ACC112 (cell line): ENCODE results near the gene LRRTM3.

Experiments
- H2AFZ ChIP-seq: fragments of 200-600 bp; sonication (generic); one replicate; pipeline ENCODE4 v1.6.0; 2017; ENCODE audit warnings: antibody characterized with exemption, low read length; ENCODE audit not compliant: unreplicated experiment
- H3K27ac ChIP-seq: fragments of 200-600 bp; sonication (generic); 2 replicates; pipeline ENCODE4 v1.5.1; 2014; ENCODE audit warnings: low read depth, mild to moderate bottlenecking, antibody characterized with exemption, low read length, moderate library complexity
- H3K27me3 ChIP-seq: fragments of 200-600 bp; sonication (generic); 2 replicates; pipeline ENCODE4 v1.6.1; 2014; ENCODE audit warnings: mild to moderate bottlenecking, antibody characterized with exemption, low read length, moderate library complexity, mixed read lengths; ENCODE audit not compliant: insufficient read depth
- H3K36me3 ChIP-seq: fragments of 200-600 bp; sonication (generic); 2 replicates; pipeline ENCODE4 v1.6.1; 2016; ENCODE audit warnings: mild to moderate bottlenecking, antibody characterized with exemption, low read length, moderate library complexity, mixed read lengths; ENCODE audit not compliant: insufficient read depth
- H3K4me1 ChIP-seq: fragments of 200-600 bp; sonication (generic); one replicate; pipeline ENCODE4 v1.6.1; 2016; ENCODE audit warnings: low read length, mixed read lengths; ENCODE audit not compliant: insufficient read depth, unreplicated experiment, control insufficient read depth
- H3K4me3 ChIP-seq: fragments of 200-600 bp; sonication (generic); 2 replicates; pipeline ENCODE4 v1.5.1; 2014; ENCODE audit warnings: mild to moderate bottlenecking, low read depth, low read length
- H3K79me2 ChIP-seq: fragments of 200-600 bp; sonication (generic); one replicate; pipeline ENCODE4 v1.6.0; 2016; ENCODE audit warnings: low read length; ENCODE audit not compliant: control insufficient read depth, unreplicated experiment, insufficient read depth

Gene LRRTM3

DNA sequence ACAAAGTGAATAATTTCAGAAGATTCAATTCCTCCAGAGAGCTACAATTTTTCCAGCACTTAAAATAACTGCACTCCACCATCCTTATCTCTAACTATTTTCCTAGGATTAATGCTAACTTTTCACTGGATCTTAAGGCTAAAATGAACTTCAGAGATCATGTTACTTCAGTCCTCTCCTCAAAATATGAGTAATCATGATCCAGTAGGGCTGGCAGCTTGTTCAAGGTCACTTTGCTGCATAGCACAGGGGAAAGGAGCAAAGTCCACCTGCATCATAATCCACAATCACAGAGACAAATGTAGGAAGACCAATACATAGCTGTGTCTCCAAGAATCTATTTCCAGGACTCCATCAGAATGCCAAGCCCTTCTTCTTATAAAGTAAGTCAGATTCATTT, 150.3 kb downstream of the LRRTM3 start:
- Histone ChIP-seq H2AFZ (no peak overlapping the region), H3K36me3 (no peaks in the 10 kb centered on the region), H3K79me2 (no peaks in the 10 kb centered on the region), H3K27ac (no peak overlapping the region), H3K4me1 (no peaks in the 10 kb centered on the region), H3K4me3 (no peak overlapping the region), H3K27me3 (no peaks in the 10 kb centered on the region)

DNA sequence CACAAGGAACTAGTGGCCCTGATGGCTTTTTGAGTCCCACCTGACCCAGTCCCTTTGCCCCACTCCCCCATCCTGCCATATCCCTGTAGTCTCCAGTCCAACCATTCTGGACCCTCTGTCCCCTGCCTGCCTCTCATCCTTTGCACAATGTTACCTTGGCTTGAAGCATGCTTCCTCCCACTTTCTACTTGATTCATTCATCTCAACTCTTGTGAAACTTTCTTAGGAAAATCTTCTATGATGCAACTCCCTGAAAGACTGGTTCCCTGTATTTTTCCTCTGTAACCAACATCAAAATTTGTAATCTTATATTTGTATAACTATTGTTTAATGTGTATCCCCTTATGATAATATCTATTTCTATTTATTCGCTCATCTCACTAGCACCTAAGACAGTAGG, 151.5 kb downstream of the LRRTM3 start:
- no peak overlapping the region for H3K4me3 ChIP-seq
- H3K27ac ChIP-seq: no peak overlapping the region
- no peaks in the 10 kb centered on the region for H3K27me3 ChIP-seq
- no peaks in the 10 kb centered on the region for H3K4me1 ChIP-seq
- H2AFZ ChIP-seq: no peak overlapping the region
- no peaks in the 10 kb centered on the region for H3K79me2 ChIP-seq
- H3K36me3 ChIP-seq: no peaks in the 10 kb centered on the region

DNA sequence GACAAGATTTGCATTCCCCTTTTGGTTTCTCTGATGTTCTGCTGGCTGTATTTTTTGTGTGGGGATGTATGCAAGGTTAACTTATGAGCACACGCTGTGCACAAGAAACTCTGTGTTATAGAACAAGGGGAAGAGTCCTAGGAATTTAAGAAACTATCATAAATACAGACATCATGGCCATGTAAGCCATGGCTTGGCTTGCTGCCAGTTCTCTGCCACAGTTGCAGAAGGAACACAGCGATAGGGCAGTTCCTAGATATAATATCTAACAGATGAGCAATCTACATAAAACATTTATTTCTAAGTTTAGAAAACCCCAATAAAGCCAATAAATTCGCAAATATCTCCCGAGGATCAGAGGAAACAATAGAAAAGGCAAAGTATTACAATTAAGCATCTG, 153.3 kb downstream of the LRRTM3 start:
- H3K4me3 ChIP-seq: no peak overlapping the region
- no peaks in the 10 kb centered on the region for H3K27me3 ChIP-seq
- no peak overlapping the region for H3K27ac ChIP-seq
- H3K36me3 ChIP-seq: no peaks in the 10 kb centered on the region
- no peaks in the 10 kb centered on the region for H3K4me1 ChIP-seq
- H2AFZ ChIP-seq: no peak overlapping the region
- H3K79me2 ChIP-seq: no peaks in the 10 kb centered on the region

DNA sequence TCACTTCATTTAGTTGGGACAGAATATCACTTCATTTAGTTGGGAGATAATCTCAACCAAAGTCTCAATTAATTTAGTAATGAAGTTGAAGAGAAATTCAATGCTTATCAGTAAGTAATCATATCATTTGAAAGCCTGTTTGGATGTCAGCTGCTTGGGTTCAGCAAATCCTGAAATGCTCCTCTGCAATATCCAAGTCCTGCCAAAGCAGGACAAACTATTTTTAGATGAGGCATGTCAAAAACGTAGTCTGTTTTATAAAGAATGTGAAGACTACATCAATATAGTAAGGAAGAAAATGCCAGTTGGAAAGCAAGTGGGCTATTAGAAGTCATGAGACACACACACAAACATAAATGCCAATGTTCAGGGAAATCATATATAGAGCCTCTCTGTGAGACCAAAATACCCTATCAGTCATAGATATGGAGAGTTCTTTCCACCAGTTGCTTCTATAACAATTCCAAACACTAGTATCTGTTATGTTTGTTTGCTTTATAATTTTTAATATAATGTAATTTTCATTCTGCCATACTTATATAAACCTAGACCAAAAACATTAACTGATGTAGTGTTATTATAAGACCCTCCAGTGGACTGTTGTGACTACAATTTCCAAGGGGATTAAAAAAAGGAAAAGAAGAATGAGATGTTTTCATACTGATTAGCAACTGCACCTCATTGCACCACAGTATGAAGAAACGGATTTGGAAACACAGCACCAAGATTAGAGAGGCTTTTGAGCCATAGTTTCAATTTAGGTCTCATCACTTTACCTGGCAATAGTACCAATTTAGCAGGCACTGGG, 160.7 kb downstream of the LRRTM3 start:
- Histone ChIP-seq H2AFZ (no peak overlapping the region), H3K4me3 (no peak overlapping the region), H3K27me3 (no peaks in the 10 kb centered on the region), H3K27ac (no peak overlapping the region), H3K79me2 (no peaks in the 10 kb centered on the region), H3K36me3 (no peaks in the 10 kb centered on the region), H3K4me1 (no peaks in the 10 kb centered on the region)

DNA sequence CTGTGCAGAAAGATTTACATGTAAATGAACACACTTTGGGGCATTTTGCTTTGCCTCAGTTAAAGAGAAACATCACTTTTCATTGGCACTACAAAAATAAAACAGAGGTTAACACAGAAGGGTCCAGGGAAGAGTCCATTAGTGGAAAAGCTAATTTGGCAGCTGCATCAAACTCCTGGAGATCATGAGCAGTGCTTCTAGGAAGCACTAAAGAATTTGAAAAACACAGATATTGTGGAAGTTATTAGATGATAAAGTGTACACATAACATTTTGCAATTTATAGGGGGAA, 161.2 kb downstream of the LRRTM3 start:
- no peak overlapping the region for H3K27ac ChIP-seq
- H3K27me3 ChIP-seq: no peaks in the 10 kb centered on the region
- no peaks in the 10 kb centered on the region for H3K79me2 ChIP-seq
- H3K4me1 ChIP-seq: no peaks in the 10 kb centered on the region
- H3K4me3 ChIP-seq: no peak overlapping the region
- H3K36me3 ChIP-seq: no peaks in the 10 kb centered on the region
- H2AFZ ChIP-seq: no peak overlapping the region

DNA sequence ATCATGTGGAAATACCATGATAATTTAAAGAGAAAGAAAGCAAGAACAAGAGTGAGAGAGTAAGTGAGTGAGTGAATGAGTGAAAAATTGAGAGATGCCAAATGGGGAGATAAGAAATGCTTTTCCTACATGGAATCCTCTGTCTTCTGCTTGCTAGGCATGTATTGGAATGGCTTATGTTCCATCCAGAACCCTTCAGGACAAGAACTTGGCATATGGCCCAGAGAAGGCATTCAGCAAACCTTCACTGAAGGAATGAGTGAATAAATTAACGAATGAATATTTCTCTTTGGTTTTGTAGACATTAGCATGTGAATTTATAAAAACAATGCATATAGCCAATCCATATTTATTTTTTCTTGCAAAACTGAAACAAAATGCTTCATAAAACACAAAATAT, 162.2 kb downstream of the LRRTM3 start:
- no peaks in the 10 kb centered on the region for H3K27me3 ChIP-seq
- H3K4me3 ChIP-seq: no peak overlapping the region
- no peaks in the 10 kb centered on the region for H3K79me2 ChIP-seq
- no peak overlapping the region for H3K27ac ChIP-seq
- no peaks in the 10 kb centered on the region for H3K4me1 ChIP-seq
- H3K36me3 ChIP-seq: no peaks in the 10 kb centered on the region
- H2AFZ ChIP-seq: no peak overlapping the region

DNA sequence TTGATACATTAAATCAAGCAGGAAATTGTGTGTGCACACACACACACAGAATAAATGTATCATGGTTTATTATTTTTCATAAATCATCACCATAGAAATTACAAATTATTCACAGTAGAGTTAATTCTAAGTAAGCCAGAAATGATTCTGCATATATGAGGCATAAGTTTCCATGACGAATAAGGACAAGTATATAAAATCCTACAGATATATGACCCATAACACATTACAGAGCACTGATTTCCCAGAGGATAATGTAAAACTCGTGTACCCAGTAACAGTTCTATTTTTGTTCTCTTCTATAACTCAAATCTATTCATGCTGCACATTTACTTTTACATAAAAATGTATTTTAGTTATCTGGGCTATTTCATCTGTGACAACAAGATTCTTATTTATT, 169.7 kb downstream of the LRRTM3 start:
- no peak overlapping the region for H3K4me3 ChIP-seq
- no peaks in the 10 kb centered on the region for H3K36me3 ChIP-seq
- H3K27me3 ChIP-seq: no peaks in the 10 kb centered on the region
- H3K79me2 ChIP-seq: no peaks in the 10 kb centered on the region
- H2AFZ ChIP-seq: no peak overlapping the region
- no peak overlapping the region for H3K27ac ChIP-seq
- no peaks in the 10 kb centered on the region for H3K4me1 ChIP-seq

DNA sequence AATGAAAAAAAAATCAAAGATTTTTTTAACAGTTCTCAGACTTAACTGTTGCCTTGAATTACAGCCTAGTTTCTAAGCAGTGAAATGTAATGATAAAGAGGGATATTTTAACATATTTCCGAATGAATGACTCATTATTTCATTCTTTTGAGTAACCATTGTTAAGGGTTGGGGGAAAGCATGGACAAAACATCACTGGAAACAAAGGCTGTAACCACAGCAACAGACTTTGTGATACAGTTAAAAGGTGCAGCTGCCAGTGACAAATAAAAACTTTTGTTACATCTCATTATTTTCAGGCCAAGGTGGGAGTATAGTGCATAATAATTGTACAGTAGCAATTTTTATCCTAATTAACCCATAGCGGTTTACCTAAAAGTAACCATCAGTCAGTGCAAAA, 172.6 kb downstream of the LRRTM3 start:
- H3K27ac ChIP-seq: no peak overlapping the region
- H2AFZ ChIP-seq: no peak overlapping the region
- H3K4me3 ChIP-seq: no peak overlapping the region
- H3K4me1 ChIP-seq: no peaks in the 10 kb centered on the region
- no peaks in the 10 kb centered on the region for H3K36me3 ChIP-seq
- no peaks in the 10 kb centered on the region for H3K27me3 ChIP-seq
- H3K79me2 ChIP-seq: no peaks in the 10 kb centered on the region

DNA sequence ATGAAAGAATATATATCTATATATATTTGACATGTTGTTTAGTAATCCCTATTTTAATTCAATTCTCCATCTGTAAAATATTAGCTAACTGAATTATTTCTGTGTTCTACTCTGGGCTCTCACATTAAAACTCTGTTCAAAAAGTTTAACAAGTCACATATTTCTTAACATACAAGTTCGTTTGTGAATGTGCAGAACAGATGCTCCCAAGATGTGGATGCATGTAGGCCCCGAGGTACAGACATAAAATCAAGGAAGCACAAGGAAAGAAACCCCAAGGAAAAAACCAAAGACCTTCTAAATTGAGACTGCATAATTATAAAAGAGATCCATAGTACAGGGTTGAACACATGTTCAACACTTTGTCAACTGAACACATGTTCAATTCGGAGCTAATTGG, 175.1 kb downstream of the LRRTM3 start:
- Histone ChIP-seq H3K4me1 (no peaks in the 10 kb centered on the region), H3K27me3 (no peaks in the 10 kb centered on the region)

DNA sequence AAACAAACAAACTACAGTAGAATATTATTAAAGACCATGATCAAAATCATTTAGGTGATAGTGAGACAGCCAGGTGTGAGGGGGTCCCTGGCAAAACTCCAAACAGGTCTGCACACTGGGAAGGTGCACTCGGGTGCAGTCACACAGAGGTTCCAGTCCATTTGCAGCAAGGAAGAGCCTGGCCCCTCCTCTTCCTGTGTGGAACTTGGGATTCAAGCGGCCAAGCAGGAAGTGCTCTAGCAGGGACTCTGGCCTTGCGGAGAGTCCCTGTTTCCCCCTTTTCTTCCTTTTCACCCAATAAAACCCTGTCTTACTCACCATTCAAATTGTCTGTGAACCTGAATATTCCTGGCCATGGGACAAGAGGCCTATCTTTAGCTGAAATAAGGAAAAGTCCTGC, 181.8 kb downstream of the LRRTM3 start:
- H2AFZ ChIP-seq: no peak overlapping the region
- H3K27me3 ChIP-seq: no peaks in the 10 kb centered on the region
- H3K27ac ChIP-seq: no peak overlapping the region
- H3K79me2 ChIP-seq: no peaks in the 10 kb centered on the region
- no peak overlapping the region for H3K4me3 ChIP-seq
- no peaks in the 10 kb centered on the region for H3K36me3 ChIP-seq
- H3K4me1 ChIP-seq: no peaks in the 10 kb centered on the region

More for the DNA sequence above, 175.1 kb downstream of the LRRTM3 start:
- H3K27ac ChIP-seq: no peak overlapping the region
- H3K4me3 ChIP-seq: no peak overlapping the region
- no peaks in the 10 kb centered on the region for H3K79me2 ChIP-seq
- H2AFZ ChIP-seq: no peak overlapping the region
- H3K36me3 ChIP-seq: no peaks in the 10 kb centered on the region

DNA sequence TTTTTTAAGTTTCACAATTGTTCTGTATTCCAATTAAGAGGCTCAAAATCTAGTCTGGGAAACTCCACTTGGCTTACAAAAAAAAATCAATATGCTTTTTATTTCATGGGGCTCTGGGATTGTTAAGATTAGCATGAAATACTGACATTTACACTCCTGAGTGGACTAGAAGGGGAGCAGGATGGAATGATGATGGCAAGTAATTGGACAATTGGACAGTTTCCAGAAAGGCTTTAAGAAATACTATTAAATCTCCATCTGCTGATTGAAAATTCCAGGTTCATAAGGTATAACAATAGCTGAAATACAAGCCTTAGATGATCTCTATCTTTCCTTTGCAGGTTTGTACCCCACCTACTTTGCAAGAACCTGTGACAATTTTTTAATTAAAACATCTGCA, 184.4 kb downstream of the LRRTM3 start:
- Histone ChIP-seq H2AFZ (no peak overlapping the region), H3K4me3 (no peak overlapping the region), H3K36me3 (no peaks in the 10 kb centered on the region), H3K27me3 (no peaks in the 10 kb centered on the region), H3K79me2 (no peaks in the 10 kb centered on the region), H3K27ac (no peak overlapping the region), H3K4me1 (no peaks in the 10 kb centered on the region)
